WERI-Rb-1 (cell line): ENCODE measurements around the gene HCN3.

ENCODE experiments used
- DNase-seq: peaks from one replicate; pipeline ENCODE4 v3.0.0-alpha.2; 2020
- H3K27ac ChIP-seq: fragments of 250-450 bp; sonication (Bioruptor Pico); 2 replicates; pipeline ENCODE4 v1.5.1; 2020; ENCODE audit warnings: mild to moderate bottlenecking, moderate library complexity
- H3K27me3 ChIP-seq: fragments of 250-450 bp; sonication (Bioruptor Pico); 2 replicates; pipeline ENCODE4 v1.5.1; 2021; ENCODE audit warnings: mild to moderate bottlenecking, low read depth, moderate library complexity; ENCODE audit not compliant: insufficient read depth, severe bottlenecking
- H3K36me3 ChIP-seq: fragments of 250-450 bp; sonication (Bioruptor Pico); 2 replicates; pipeline ENCODE4 v1.5.1; 2020; ENCODE audit warnings: mild to moderate bottlenecking, moderate library complexity
- H3K4me3 ChIP-seq: 2 replicates; pipeline ENCODE4 v1.5.1; 2011; ENCODE audit warnings: low read depth, mild to moderate bottlenecking, control low read depth, low read length
- H3K9me3 ChIP-seq: fragments of 250-450 bp; sonication (Bioruptor Pico); 2 replicates; pipeline ENCODE4 v1.5.1; 2021; ENCODE audit warnings: mild to moderate bottlenecking, moderate library complexity; ENCODE audit not compliant: severe bottlenecking
- TF ChIP-seq, protein P1 (sequence below): IDR thresholded peaks from 2 replicates; pipeline ENCODE4 v1.5.1; 2011; ENCODE audit warnings: low read depth, mild to moderate bottlenecking, control low read depth, inconsistent platforms, low read length

The HCN3 gene

GRCh38 chr1:155300024-155300423 lies 22.8 kb downstream of the HCN3 start:
- Histone ChIP-seq H3K4me3 (no peak overlapping the region), H3K36me3 (no peaks in the 10 kb centered on the region), H3K27ac (no peak overlapping the region), H3K9me3 (peaks cover 2% of the 10 kb centered on the region), H3K27me3 (no peaks in the 10 kb centered on the region)
- TF ChIP-seq, protein P1, sequence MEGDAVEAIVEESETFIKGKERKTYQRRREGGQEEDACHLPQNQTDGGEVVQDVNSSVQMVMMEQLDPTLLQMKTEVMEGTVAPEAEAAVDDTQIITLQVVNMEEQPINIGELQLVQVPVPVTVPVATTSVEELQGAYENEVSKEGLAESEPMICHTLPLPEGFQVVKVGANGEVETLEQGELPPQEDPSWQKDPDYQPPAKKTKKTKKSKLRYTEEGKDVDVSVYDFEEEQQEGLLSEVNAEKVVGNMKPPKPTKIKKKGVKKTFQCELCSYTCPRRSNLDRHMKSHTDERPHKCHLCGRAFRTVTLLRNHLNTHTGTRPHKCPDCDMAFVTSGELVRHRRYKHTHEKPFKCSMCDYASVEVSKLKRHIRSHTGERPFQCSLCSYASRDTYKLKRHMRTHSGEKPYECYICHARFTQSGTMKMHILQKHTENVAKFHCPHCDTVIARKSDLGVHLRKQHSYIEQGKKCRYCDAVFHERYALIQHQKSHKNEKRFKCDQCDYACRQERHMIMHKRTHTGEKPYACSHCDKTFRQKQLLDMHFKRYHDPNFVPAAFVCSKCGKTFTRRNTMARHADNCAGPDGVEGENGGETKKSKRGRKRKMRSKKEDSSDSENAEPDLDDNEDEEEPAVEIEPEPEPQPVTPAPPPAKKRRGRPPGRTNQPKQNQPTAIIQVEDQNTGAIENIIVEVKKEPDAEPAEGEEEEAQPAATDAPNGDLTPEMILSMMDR, result no peak
- no peak for DNase-seq

GRCh38 chr1:155300553-155301329 lies 23.5 kb downstream of the HCN3 start:
- H3K4me3 ChIP-seq, result no peak overlapping the region
- peaks cover 2% of the 10 kb centered on the region for H3K9me3 ChIP-seq
- TF ChIP-seq, protein P1, result no peak
- H3K27me3 ChIP-seq, result no peaks in the 10 kb centered on the region
- no peaks in the 10 kb centered on the region for H3K36me3 ChIP-seq
- no peak overlapping the region for H3K27ac ChIP-seq
- no peak for DNase-seq

- peaks cover 2% of the 10 kb centered on the region for H3K9me3 ChIP-seq
- no peaks in the 10 kb centered on the region for H3K36me3 ChIP-seq
- H3K27me3 ChIP-seq, result no peaks in the 10 kb centered on the region
- DNase-seq, result no peak
- no peak within 1 kb of the TSS for H3K27ac ChIP-seq
- H3K4me3 ChIP-seq, result no peak within 1 kb of the TSS
- TF ChIP-seq, protein P1, result no peak
These were observed 24.1 kb downstream of the HCN3 start, which contains the start of gene PKLR for GRCh38 chr1:155301342-155301841. Gene PKLR, minus strand, starts transcription at chr1:155301438. Its CDS starts 43 bp downstream, at chr1:155301395.

- Histone ChIP-seq H3K27ac (no peak overlapping the region), H3K27me3 (no peaks in the 10 kb centered on the region), H3K4me3 (no peak overlapping the region), H3K36me3 (peaks cover 4% of the 10 kb centered on the region), H3K9me3 (no peaks in the 10 kb centered on the region)
- TF ChIP-seq, protein P1, result no peak
- no peak for DNase-seq
These were observed 27.3 kb downstream of the HCN3 start for GRCh38 chr1:155304558-155305063.

DNA sequence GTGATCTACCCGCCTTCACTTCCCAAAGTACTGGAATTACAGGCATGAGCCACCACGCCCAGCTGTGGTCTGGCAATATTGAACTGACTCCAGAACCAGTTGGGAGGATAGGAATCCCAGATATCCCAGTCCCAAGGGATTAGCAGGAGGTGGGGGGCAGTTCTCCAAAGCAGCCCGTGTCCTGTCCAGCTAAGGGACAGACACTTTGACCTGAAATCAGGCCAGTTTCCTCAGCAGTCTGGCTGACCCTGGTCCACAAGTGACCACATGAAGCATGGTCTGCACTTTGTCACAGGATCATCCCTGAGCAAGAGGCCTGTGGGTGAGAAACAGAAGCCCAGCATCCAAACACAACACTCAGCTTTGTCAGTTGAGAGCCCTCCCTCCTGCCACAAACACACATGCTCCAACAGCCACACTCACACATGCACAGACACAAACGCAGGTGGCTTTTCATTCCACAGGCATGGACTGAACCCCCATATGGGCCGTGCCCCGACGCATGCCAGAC lies 28.7 kb downstream of the HCN3 start:
- TF ChIP-seq, protein P1, result no peak
- no peak for DNase-seq
- Histone ChIP-seq H3K4me3 (no peak overlapping the region), H3K36me3 (peaks cover 15% of the 10 kb centered on the region), H3K27me3 (no peaks in the 10 kb centered on the region), H3K27ac (no peak overlapping the region), H3K9me3 (no peaks in the 10 kb centered on the region)
